NCI-H1105 treated with DMSO at 0.1 percent for 48 hours (cell line): Measurements from ENCODE around the gene CHPF.

ENCODE experiments used
- DNase-seq: peaks from one replicate; lab custom pipeline; 2025; lab: John Stamatoyannopoulos, UW

Gene CHPF

GRCh38 chr2:219513787-219514186 is 29.8 kb downstream of the CHPF start:
- DNase-seq = no peak

DNA sequence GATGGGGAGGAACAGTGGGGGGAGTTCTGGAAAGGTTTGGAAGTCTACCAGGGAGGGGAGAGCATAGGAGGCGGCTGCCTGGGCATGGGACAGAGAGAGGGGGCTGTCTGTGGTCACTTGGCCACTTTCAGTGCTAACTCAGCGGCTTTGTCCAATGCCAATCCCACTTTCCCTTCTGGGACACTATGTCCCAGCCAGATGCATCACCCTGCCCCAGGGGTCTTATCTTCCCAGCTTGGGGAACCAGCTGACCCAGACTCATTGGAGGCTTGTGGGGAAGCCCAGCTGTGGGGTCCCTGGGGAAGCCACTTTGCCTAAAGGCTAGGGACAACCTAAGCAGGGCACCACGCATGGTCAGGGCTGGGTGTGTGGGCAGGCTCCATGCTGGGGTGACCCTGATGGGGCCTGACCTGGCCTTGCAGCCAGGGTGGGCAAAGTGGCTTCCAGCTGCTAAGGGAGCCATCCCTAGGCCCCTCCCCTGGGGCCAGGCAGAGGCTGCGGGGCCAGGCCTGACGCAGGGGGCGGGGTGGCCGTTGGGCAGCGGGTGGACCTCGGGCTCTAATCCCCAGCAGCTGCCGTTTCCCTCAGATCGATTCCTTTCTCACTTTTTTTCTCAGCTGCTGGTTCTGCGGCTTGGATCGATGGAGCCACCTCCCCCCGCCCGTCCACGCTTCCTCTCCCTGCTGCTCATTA is 30.9 kb downstream of the CHPF start:
- DNase-seq = no peak

- peak; percentile 16 for DNase-seq
Measured at GRCh38 chr2:219511547-219512325, 31.9 kb downstream of the CHPF start.

DNA sequence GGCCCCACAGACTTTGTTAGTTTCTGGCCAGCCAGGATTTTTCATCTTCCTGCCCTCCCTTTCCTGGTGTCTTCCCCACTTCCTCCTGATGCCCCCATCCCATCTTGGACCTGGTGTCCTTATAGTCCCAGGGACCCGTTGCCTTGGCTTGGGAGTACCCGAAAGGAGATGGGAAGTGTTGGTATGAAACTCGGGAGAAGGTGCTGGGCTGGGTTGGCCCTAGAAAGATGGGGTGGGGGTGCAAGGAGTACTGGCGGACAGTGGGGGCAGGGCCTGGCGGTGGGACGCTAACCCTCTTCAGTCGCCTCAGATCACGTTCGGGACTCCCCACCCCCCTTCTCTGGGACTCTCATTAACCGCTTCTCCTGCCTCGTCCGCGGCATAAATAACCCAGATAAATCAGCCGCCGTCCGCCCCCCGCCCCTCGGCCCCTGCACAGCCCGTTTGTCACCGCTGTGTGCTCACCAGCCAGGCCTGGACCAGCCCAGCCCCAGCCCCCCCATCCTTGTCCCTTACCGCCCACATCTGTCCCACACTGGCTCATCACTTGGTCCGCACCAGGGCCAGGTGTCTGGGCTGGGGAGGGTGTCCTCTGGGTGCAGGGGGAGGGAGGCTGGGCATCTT is 33.0 kb downstream of the CHPF start:
- DNase-seq = no peak

DNA sequence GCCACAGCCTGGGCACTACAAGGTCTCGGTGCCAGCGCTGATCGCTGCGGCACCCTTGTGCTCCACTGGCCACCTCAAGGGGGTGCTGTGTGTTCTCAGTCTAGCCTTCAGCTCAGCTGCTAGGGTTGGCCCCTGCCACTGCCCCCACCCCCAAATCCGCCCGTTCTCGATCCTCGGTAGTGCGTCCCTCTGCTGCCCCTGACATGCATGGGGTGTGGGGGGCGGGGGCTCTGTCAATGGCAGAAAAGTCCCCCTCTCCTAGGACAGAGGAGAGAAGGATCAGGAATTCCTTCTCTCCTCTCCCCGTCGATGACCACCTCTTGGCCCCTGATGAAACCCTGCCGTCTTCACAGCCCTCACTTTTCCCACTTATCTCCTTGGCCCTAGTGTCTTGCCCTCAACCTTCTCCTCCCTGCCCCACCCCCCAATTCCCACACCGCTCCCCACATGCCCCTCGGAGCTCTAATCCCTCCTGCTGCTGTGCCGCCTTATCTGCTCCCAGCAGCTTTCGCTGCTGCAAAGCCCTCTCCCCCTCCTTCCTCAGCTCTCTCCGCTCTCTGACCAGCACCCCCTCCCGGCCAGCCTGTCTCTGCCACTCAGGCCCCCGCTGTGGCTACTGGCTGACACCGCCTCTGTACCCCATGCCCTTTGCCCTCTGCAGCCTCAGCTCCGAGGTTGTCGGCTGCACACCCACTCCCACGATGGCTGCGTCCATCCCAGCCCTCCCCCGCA is 33.7 kb downstream of the CHPF start:
- peak; percentile 44 for DNase-seq

GRCh38 chr2:219508971-219509779 is 34.4 kb downstream of the CHPF start:
- peak; percentile 10 for DNase-seq

GRCh38 chr2:219508444-219508734 is 35.2 kb downstream of the CHPF start:
- no peak for DNase-seq

DNA sequence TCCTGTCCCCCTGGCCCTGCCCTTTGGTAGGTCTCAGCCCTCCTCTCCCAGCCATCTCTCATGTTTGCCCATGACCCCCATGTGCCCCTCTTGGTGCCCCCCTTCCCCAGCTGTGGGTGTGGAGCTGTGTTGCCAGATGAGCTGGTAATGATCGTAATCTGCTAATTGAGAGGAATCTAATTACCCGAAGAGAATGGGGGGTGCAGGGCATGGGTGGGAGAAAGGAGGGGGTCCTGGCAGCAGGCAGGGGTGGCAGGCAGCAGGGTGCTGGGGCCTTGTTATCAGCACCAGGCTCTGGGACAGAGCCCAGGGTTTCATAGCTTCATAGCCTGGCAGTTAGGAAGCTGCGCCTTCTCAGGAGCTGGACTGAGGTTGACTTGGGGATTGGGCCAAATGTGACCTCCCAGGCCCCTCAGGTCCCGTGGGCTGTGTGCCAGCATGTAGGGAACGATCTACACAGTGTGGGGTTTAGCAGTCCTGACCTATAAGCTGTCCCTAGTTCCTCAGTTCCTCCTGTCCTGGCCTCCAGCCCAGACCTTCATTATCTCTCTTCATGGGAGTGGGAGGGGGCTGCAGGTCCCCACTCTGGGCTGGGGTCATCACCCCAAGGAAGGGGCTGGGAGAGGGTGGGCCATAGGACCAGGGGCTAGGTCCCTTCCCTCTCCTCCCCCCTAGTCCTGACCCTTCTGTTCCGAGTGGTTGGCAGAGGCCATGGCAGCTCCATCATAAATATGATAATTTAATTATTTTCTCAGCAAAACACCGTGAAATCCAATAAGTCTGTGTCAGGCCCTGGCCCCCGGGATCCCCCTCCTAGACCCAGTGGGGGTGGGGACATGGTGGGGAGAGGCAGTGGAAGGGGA is 35.8 kb downstream of the CHPF start:
- no peak for DNase-seq

GRCh38 chr2:219506802-219507526 is 36.6 kb downstream of the CHPF start:
- DNase-seq = no peak

GRCh38 chr2:219506153-219506801 is 37.3 kb downstream of the CHPF start:
- no peak for DNase-seq

- no peak for DNase-seq
Measured at GRCh38 chr2:219505585-219505984, 38.0 kb downstream of the CHPF start.

DNA sequence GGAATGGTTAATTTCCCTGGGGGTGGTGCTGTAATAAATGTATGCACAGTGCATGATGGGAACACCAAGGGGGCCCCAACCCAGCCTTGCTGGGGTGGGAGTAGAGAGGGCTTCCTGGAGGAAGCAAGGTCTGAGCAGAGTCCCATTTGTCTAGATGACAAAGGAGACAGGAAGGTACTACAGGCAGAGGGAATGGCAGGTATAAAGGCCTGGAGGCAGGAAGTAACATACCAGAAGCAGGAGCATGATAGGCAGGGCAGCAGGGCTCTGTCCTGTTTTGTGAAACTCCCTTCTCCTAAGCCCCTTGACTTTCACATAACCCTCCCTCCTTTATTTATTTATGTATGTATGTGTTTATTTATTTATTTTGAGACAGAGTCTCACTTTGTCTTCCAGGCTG is 41.0 kb downstream of the CHPF start:
- no peak for DNase-seq

GRCh38 chr2:219501849-219502248 is 41.8 kb downstream of the CHPF start:
- DNase-seq = no peak

DNA sequence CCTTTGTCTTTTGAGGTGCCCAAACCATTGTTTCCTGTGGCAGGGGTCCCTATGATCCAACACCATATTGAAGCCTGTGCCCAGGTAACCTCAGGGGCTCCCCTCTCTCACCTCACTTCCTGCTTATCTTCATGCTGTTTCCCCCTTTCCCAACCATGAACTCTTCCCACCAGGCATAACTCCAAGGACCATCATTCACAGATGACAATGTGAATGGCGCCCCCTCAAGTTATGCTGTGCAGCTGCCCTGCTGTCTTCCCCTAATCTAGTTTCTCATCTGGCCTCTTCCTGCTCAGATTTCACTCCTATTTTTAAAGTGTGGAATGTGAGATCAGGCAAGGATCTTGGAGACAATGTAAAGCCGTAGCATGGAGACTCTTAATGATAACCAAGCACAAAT is 43.5 kb downstream of the CHPF start:
- no peak for DNase-seq

- DNase-seq = no peak
Measured at GRCh38 chr2:219499555-219499954, 44.1 kb downstream of the CHPF start.

- no peak for DNase-seq
Measured at GRCh38 chr2:219499058-219499307, 44.6 kb downstream of the CHPF start.

DNA sequence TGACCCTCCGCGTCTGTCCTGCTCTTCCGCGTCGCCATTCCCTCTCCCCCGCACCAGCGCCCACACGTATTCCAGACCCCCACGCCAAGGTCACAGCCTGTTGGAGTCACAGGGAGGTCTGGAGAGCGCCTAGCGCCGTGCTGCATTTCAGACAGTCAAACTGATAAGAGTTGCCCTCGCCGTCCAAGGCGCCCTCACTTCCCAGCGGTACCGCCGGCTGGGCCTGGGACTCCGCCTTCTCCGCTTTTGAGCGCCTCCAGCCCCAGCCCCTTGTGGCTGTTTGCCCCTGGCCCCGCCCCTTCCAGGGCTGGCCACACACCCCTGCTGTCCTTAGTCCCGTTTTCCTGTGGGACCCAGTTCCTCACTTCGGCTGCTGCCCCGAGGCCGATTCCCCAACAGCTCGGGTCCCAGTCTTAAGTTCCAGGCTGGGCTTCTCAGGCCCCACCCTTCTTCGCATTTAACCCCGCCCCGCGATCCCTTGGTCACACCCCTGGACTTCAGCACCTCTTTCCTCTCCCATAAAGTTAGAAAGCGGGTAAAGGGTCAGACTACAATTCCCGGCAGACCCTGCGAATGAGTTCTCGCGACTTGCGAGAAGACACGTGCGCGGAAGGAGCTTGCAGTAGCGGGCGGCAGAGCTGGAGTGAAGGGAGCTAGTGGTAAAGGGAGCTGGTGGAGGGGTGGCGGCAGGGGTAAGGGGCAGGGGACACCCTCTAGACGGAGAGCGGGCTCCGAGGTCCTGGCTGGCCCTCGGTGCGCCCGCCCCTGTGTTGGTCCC is 45.1 kb downstream of the CHPF start, which contains the start of gene GMPPA:
GMPPA (plus strand) TSS at position 612 of the 778 bp plus-strand sequence. CDS start 1,085 bp downstream, outside the sequence.
- DNase-seq = peak; percentile 94

DNA sequence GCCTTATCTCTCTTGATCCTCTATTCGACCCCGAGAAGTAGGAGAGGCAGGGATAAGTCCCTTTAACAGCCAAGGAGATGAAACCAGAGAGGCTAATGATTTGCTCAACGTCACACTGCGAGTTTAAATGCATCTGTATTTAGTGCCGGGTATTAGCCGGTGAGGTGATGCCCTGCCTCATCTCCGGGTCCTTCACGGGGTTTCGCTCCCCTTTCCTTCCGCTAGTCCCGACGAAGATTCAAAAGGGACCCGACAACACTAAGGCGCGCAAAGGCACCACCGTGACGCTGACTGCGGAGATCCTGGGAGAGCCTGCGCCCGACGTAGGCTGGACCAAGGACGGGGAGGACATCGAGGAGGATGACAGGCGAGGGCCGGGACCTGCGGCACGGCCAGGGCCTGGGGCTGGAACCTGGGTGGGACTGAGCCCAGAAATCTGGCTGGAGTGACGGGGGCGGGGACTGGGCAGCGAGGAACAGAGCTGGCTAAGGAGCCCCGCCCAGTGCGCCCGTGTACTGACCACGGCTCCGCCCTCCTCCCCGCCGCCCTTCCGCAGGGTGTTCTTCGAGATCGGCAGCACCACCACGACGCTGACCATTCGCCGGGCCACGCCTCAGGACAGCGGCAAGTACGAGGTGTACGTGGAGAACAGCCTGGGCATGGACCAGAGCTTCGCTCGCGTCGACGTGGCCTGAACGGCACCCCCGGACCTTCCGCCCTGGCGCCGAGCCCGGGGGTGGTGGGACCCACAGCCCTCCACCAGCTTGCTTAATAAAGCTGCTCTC is 45.9 kb downstream of the CHPF start:
- DNase-seq = no peak
